B cell (primary cell): ENCODE measurements around the gene FAM234A. TPM values are rescaled to one million over a fixed set of nuclear protein-coding genes. Genes with fewer than 3 reads are reported as not detected.
"Not testable (repeated sequence)": the region's sequence is repeated elsewhere in the genome, so short reads cannot be mapped to it uniquely, and the experiment has no call there.

ENCODE experiments used
- ATAC-seq: fragments of 200-7000 bp; cut with Tn5 transposase; one replicate; pipeline ENCODE4 v1.10.0; 2021; ENCODE audit warnings: low read depth, mild to moderate bottlenecking, moderate number of reproducible peaks, moderate library complexity
- CTCF ChIA-PET: fragments of 350-600 bp; sonication (Branson Sonifier 250); formaldehyde crosslinking; loops from one replicate; lab custom pipeline; 2021; ENCODE audit warnings: antibody characterized with exemption, inconsistent platforms; lab: Charles Lee
- POLR2A ChIA-PET: fragments of 350-600 bp; sonication (Branson Sonifier 250); formaldehyde crosslinking; loops from one replicate; lab custom pipeline; 2021; ENCODE audit warnings: antibody characterized with exemption; lab: Charles Lee
- DNase-seq: peaks from one replicate; pipeline ENCODE4 v3.0.0; 2013
- H2AFZ ChIP-seq: 2 replicates; pipeline ENCODE4 v1.6.1; 2012; ENCODE audit warnings: mild to moderate bottlenecking, low read depth, low read length; ENCODE audit not compliant: insufficient read depth, poor library complexity, severe bottlenecking
- H3K27ac ChIP-seq, 2 donors: 1 replicate in 1 of 2; 2 replicates in 1 of 2; pipeline ENCODE4 v1.5.1; 2012 to 2013; ENCODE audit warnings: low read length in 2 of 2, mild to moderate bottlenecking in 2 of 2, moderate library complexity in 1 of 2
- H3K27me3 ChIP-seq, 4 experiments: fragments of 200-600 bp in 1 of 4; sonication (generic) in 1 of 4; replicated peaks in 1 of 4; 1 replicate in 2 of 4; 2 replicates in 2 of 4; pipeline versions ENCODE4 v1.6.1 to v1.7.0; 2013 to 2016; ENCODE audit warnings: low read length in 3 of 4, mild to moderate bottlenecking in 2 of 4, mixed read lengths in 1 of 4, moderate library complexity in 1 of 4; ENCODE audit not compliant: insufficient read depth in 4 of 4, control insufficient read depth in 3 of 4; ENCODE audit errors: control extremely low read depth in 1 of 4
- H3K36me3 ChIP-seq, 2 experiments: replicated peaks in 1 of 2; 1 replicate in 1 of 2; 2 replicates in 1 of 2; pipeline versions ENCODE4 v1.6.1 to v1.7.1; 2013; ENCODE audit warnings: low read length in 1 of 2; ENCODE audit not compliant: insufficient read depth in 2 of 2, control insufficient read depth in 1 of 2; ENCODE audit errors: control extremely low read depth in 1 of 2, extremely low read depth in 1 of 2
- H3K4me1 ChIP-seq, 2 donors: fragments of 200-600 bp in 1 of 2; sonication (generic) in 1 of 2; 1 replicate in 1 of 2; 2 replicates in 1 of 2; pipeline versions ENCODE4 v1.5.1 to v1.6.1; 2013 to 2017; ENCODE audit warnings: low read length in 2 of 2; ENCODE audit not compliant: control insufficient read depth in 2 of 2, insufficient read depth in 2 of 2
- H3K4me2 ChIP-seq: replicated peaks from 2 replicates; pipeline ENCODE3; 2012; ENCODE audit warnings: mild to moderate bottlenecking, low read depth, low read length; ENCODE audit not compliant: poor library complexity, severe bottlenecking
- H3K4me3 ChIP-seq, 5 experiments: fragments of 200-600 bp in 1 of 5; sonication (generic) in 1 of 5; 1 replicate in 3 of 5; 2 replicates in 2 of 5; pipeline versions ENCODE4 v1.5.1 to v1.7.0; 2011 to 2016; ENCODE audit warnings: low read length in 4 of 5, mild to moderate bottlenecking in 4 of 5, low read depth in 2 of 5, control low read depth in 1 of 5, moderate library complexity in 1 of 5; ENCODE audit not compliant: insufficient read depth in 1 of 5; ENCODE audit errors: control extremely low read depth in 1 of 5, extremely low read depth in 1 of 5
- H3K79me2 ChIP-seq: fragments of 200-600 bp; sonication (generic); one replicate; pipeline ENCODE4 v1.6.0; 2016; ENCODE audit warnings: low read length; ENCODE audit not compliant: control insufficient read depth, insufficient read depth
- H3K9ac ChIP-seq: fragments of 200-600 bp; sonication (generic); 2 replicates; pipeline ENCODE4 v1.6.1; 2017; ENCODE audit warnings: mild to moderate bottlenecking, low read length, moderate library complexity
- H3K9me3 ChIP-seq, 3 donors: one replicate each; pipeline versions ENCODE4 v1.6.1 to v1.7.1; 2013; ENCODE audit warnings: low read length in 2 of 3; ENCODE audit not compliant: control insufficient read depth in 2 of 3, insufficient read depth in 1 of 3; ENCODE audit errors: control extremely low read depth in 1 of 3
- H4K20me1 ChIP-seq: 2 replicates; pipeline ENCODE4 v1.6.0; 2012; ENCODE audit warnings: mild to moderate bottlenecking, low read length; ENCODE audit not compliant: insufficient read depth, control insufficient read depth, poor library complexity, severe bottlenecking
- H3K27ac Mint-ChIP-seq: one replicate; pipeline ENCODE4 v1.8.0; 2021; ENCODE audit warnings: mixed read lengths
- H3K27me3 Mint-ChIP-seq: one replicate; pipeline ENCODE4 v1.8.0; 2021; ENCODE audit warnings: mixed read lengths
- H3K4me1 Mint-ChIP-seq: one replicate; pipeline ENCODE4 v1.8.0; 2021; ENCODE audit warnings: mixed read lengths
- H3K4me3 Mint-ChIP-seq: one replicate; pipeline ENCODE4 v1.8.0; 2021; ENCODE audit warnings: mixed read lengths
- H3K9me3 Mint-ChIP-seq: one replicate; pipeline ENCODE4 v1.8.0; 2022; ENCODE audit warnings: mixed read lengths; ENCODE audit not compliant: insufficient read depth
- EZH2 ChIP-seq: IDR thresholded peaks from 2 replicates; pipeline ENCODE4 v1.6.1; 2012; ENCODE audit warnings: borderline replicate concordance, low read depth, mild to moderate bottlenecking, moderate library complexity, low read length; ENCODE audit not compliant: insufficient read depth, poor library complexity, severe bottlenecking
- WGBS: methylation state at CpG from one replicate; pipeline ENCODE4 v1.1.5; 2013; ENCODE audit warnings: missing lambda C conversion rate; ENCODE audit not compliant: insufficient coverage; 5-methylcytosine and 5-hydroxymethylcytosine counted together
- intact Hi-C: fragments of 100-400 bp; cut with micrococcal nuclease; formaldehyde crosslinking; loops from one replicate; pipeline ENCODE4 v1.10.0; 2022
- polyA plus RNA-seq: library from polyadenylated mRNA; depleted of rRNA; stranded (reverse); fragments of >200 nt; gene quantifications from 2 replicates; pipeline ENCODE4 v1.2.3, GENCODE V29; 2012
- total RNA-seq, 2 donors: library from RNA; stranded (reverse); fragments of 120-200 nt in 1 of 2; gene quantifications; 1 replicate in 1 of 2; 2 replicates in 1 of 2; pipeline versions ENCODE4 v1.2.3 to v1.2.4, GENCODE V29; 2013 to 2022

FAM234A gene
- total and polyA plus RNA-seq, 2 donors (not counting 1 experiment from before 2014, with no cell fraction given), result 35.1 to 42.9 TPM

GRCh38 chr16:203246-203645 lies 31.4 kb upstream of the FAM234A start:
- ChIA-PET POLR2A (no interaction called here), CTCF (no interaction called here)
- Histone ChIP-seq H3K9ac (no peak overlapping the region), H3K4me1 (no peaks in the 10 kb centered on the region), H3K79me2 (peaks cover 10% of the 10 kb centered on the region), H3K27me3 (no peaks in the 10 kb centered on the region), H3K9me3 (no peaks in the 10 kb centered on the region), H2AFZ (no peak overlapping the region), H3K4me3 (no peak overlapping the region), H3K27ac (no peak overlapping the region), H3K36me3 (peaks cover 16 to 66% of the 10 kb centered on the region in 2 experiments), H3K4me2 (no peak overlapping the region), H4K20me1 (peaks cover 20% of the 10 kb centered on the region)
- Mint-ChIP-seq H3K4me3 (no peak overlapping the region), H3K27me3 (no peaks in the 10 kb centered on the region), H3K4me1 (no peaks in the 10 kb centered on the region), H3K9me3 (no peaks in the 10 kb centered on the region), H3K27ac (no peak overlapping the region)
- no peak for TF ChIP-seq EZH2
- WGBS, result 89% methylated on average over 1 of the region's 4 CpGs
- intact Hi-C loops, result no loop called here
- DNase-seq (no peak), ATAC-seq (no peak)

GRCh38 chr16:204046-204445 lies 30.6 kb upstream of the FAM234A start:
- Histone ChIP-seq H3K79me2 (peaks cover 16% of the 10 kb centered on the region), H3K36me3 (peaks cover 16 to 66% of the 10 kb centered on the region in 2 experiments), H4K20me1 (peaks cover 18% of the 10 kb centered on the region)
- WGBS, result 98% methylated on average over 9 of the region's 9 CpGs
- H3K9ac ChIP-seq, POLR2A ChIA-PET, DNase-seq, H3K4me3 Mint-ChIP-seq, intact Hi-C loops, H3K27me3 ChIP-seq, H2AFZ ChIP-seq, H3K4me3 ChIP-seq, H3K9me3 Mint-ChIP-seq, H3K27ac Mint-ChIP-seq, H3K27me3 Mint-ChIP-seq, H3K4me1 ChIP-seq, H3K4me2 ChIP-seq, H3K27ac ChIP-seq, H3K9me3 ChIP-seq, H3K4me1 Mint-ChIP-seq, CTCF ChIA-PET, ATAC-seq: not testable (repeated sequence)

- DNase-seq, ATAC-seq, H3K27me3 Mint-ChIP-seq, H3K9me3 ChIP-seq, H3K27me3 ChIP-seq, H3K9me3 Mint-ChIP-seq, H3K4me1 Mint-ChIP-seq, H3K4me1 ChIP-seq, POLR2A ChIA-PET, CTCF ChIA-PET, H3K27ac ChIP-seq, H3K4me2 ChIP-seq, H3K4me3 ChIP-seq, intact Hi-C loops, H3K4me3 Mint-ChIP-seq, H3K27ac Mint-ChIP-seq, H2AFZ ChIP-seq, H3K9ac ChIP-seq: not testable (repeated sequence)
- WGBS, result 100% methylated on average over 2 of the region's 4 CpGs
- peaks cover 52% of the 10 kb centered on the region for H3K79me2 ChIP-seq
- H4K20me1 ChIP-seq, result peaks cover 68% of the 10 kb centered on the region
- H3K36me3 ChIP-seq, result peaks cover 9 to 76% of the 10 kb centered on the region in 2 experiments
These were observed 25.3 kb upstream of the FAM234A start for GRCh38 chr16:209359-209758.

GRCh38 chr16:211631-212180 lies 22.9 kb upstream of the FAM234A start:
- H3K4me1 ChIP-seq, H3K27ac ChIP-seq, H3K4me1 Mint-ChIP-seq, DNase-seq, H3K27me3 Mint-ChIP-seq, H3K27ac Mint-ChIP-seq, H3K4me3 ChIP-seq, H3K4me3 Mint-ChIP-seq, H2AFZ ChIP-seq, intact Hi-C loops, H3K9me3 ChIP-seq, H3K9ac ChIP-seq, H3K27me3 ChIP-seq, H3K4me2 ChIP-seq, ATAC-seq, POLR2A ChIA-PET, H3K9me3 Mint-ChIP-seq: not testable (repeated sequence)
- peaks cover 0 to 69% of the 10 kb centered on the region in 2 experiments for H3K36me3 ChIP-seq
- H4K20me1 ChIP-seq, result peaks cover 86% of the 10 kb centered on the region
- whole genome bisulfite sequencing, result 97% methylated on average over 12 of the region's 14 CpGs
- H3K79me2 ChIP-seq, result peaks cover 73% of the 10 kb centered on the region
- CTCF ChIA-PET, result interaction anchor here (1.5 kb wide), 1 partner anchor 150 kb away, joined by 4 read pairs; no protein-coding TSS in a partner anchor
